Upper lobe of right lung (tissue), 1 donor: Measurements from ENCODE around the gene PPM1H. TPM values are rescaled to one million over a fixed set of nuclear protein-coding genes. Genes with fewer than 3 reads are reported as not detected.
A peak's percentile ranks its signal among the peaks of the same experiment; 100 is the strongest.

Source experiments
- ATAC-seq: fragments of 200-7000 bp; cut with Tn5 transposase; one replicate; pipeline ENCODE4 v1.9.1; 2020; ENCODE audit warnings: mild to moderate bottlenecking, moderate library complexity
- DNase-seq: peaks from one replicate; pipeline ENCODE4 v3.0.0-alpha.2; 2020
- H3K27ac ChIP-seq: fragments of 200-600 bp; one replicate; pipeline ENCODE4 v1.8.0; 2022
- H3K27me3 ChIP-seq: fragments of 200-600 bp; one replicate; pipeline ENCODE4 v1.8.0; 2022; ENCODE audit warnings: mild to moderate bottlenecking
- H3K36me3 ChIP-seq: fragments of 200-600 bp; one replicate; pipeline ENCODE4 v1.8.0; 2022
- H3K4me1 ChIP-seq: fragments of 200-600 bp; one replicate; pipeline ENCODE4 v1.8.0; 2022
- H3K4me3 ChIP-seq: fragments of 200-600 bp; one replicate; pipeline ENCODE4 v1.8.0; 2022; ENCODE audit warnings: mild to moderate bottlenecking
- H3K9me3 ChIP-seq: fragments of 200-600 bp; one replicate; pipeline ENCODE4 v1.8.0; 2022
- intact Hi-C: fragments of 100-400 bp; cut with DNase I; formaldehyde crosslinking; loops from one replicate; pipeline ENCODE4 v1.11.0; 2022
- total RNA-seq: library from RNA; stranded (reverse); fragmentation: NEBNext Ultra II Directional; extraction: Animal tissue kit (Norgen Biotek cat#: 25700); gene quantifications from one replicate; pipeline ENCODE4 v1.2.1, GENCODE V29; 2021
- TF ChIP-seq, protein P1 (sequence below): fragments of 200-600 bp; IDR thresholded peaks from one replicate; pipeline ENCODE4 v1.8.0; 2022; ENCODE audit warnings: antibody characterized with exemption
- donor health status: DM: no; HTN: yes; CAD: no; lungs with severe emphysema.

The PPM1H gene
- total RNA-seq, 1 donor from 2014 or later: 8.0 TPM

DNA sequence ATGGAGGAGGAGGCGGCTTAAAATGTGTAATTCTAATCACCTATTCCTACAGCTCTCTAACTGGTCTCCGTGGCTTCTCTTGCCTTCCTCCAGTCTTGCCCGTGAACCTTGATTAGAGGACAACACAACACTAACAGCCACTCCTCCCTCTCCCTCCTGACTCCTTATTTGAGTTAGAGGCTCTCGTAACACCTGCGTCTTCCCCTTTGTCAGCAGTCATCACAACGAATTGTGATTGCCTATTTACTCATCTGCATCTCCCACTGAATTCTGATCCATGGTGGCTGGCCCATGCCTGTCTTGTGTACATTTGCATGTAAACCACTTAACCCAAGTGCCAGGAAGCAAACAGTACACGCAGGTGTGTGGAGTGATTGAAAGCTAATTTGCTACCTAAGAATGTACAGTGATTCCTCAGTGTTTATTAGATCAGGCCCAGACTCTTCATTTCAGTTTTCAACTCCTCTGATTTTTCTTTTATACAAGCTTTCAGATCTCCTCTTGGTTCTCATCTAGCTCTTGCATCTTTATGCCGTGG is 313.8 kb downstream of the PPM1H start:
- ATAC-seq (peak; percentile 40), DNase-seq (no peak)
- intact Hi-C loops: no loop called here
- TF ChIP-seq, protein P1, sequence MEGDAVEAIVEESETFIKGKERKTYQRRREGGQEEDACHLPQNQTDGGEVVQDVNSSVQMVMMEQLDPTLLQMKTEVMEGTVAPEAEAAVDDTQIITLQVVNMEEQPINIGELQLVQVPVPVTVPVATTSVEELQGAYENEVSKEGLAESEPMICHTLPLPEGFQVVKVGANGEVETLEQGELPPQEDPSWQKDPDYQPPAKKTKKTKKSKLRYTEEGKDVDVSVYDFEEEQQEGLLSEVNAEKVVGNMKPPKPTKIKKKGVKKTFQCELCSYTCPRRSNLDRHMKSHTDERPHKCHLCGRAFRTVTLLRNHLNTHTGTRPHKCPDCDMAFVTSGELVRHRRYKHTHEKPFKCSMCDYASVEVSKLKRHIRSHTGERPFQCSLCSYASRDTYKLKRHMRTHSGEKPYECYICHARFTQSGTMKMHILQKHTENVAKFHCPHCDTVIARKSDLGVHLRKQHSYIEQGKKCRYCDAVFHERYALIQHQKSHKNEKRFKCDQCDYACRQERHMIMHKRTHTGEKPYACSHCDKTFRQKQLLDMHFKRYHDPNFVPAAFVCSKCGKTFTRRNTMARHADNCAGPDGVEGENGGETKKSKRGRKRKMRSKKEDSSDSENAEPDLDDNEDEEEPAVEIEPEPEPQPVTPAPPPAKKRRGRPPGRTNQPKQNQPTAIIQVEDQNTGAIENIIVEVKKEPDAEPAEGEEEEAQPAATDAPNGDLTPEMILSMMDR: no peak
- no peaks in the 10 kb centered on the region for H3K27me3 ChIP-seq
- H3K36me3 ChIP-seq: no peaks in the 10 kb centered on the region
- H3K4me1 ChIP-seq: no peaks in the 10 kb centered on the region
- no peak overlapping the region for H3K4me3 ChIP-seq
- H3K9me3 ChIP-seq: no peaks in the 10 kb centered on the region
- no peak overlapping the region for H3K27ac ChIP-seq

- no peak overlapping the region for H3K4me3 ChIP-seq
- no peak overlapping the region for H3K27ac ChIP-seq
- DNase-seq (no peak), ATAC-seq (no peak)
- no peaks in the 10 kb centered on the region for H3K4me1 ChIP-seq
- intact Hi-C loops: no loop called here
- TF ChIP-seq, protein P1: no peak
- H3K9me3 ChIP-seq: no peaks in the 10 kb centered on the region
- H3K36me3 ChIP-seq: no peaks in the 10 kb centered on the region
- no peaks in the 10 kb centered on the region for H3K27me3 ChIP-seq
Observed at GRCh38 chr12:62618930-62619329, 316.0 kb downstream of the PPM1H start.

DNA sequence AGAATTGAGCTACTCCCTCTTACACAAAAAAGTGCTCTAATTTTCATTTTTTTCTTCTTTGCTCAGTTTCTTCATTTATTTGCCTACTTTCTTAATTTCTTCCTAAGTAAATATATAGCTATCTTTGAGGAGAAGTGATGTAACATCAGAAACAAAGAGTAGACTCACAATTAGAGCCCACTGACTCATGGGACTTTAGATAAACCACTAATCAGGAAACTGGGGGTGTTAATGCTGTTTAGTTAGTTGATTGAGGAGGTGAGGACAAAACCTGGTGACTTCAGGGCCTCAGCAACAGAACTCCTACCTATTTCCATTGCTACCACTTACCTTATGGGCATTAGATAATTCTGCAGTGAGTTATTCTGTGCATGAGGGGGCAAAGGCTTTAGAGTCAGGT is 316.6 kb downstream of the PPM1H start:
- ATAC-seq (no peak), DNase-seq (no peak)
- H3K27ac ChIP-seq: no peak overlapping the region
- H3K4me3 ChIP-seq: no peak overlapping the region
- no peaks in the 10 kb centered on the region for H3K27me3 ChIP-seq
- TF ChIP-seq, protein P1: no peak
- H3K36me3 ChIP-seq: no peaks in the 10 kb centered on the region
- intact Hi-C loops: no loop called here
- no peaks in the 10 kb centered on the region for H3K4me1 ChIP-seq
- H3K9me3 ChIP-seq: no peaks in the 10 kb centered on the region

DNA sequence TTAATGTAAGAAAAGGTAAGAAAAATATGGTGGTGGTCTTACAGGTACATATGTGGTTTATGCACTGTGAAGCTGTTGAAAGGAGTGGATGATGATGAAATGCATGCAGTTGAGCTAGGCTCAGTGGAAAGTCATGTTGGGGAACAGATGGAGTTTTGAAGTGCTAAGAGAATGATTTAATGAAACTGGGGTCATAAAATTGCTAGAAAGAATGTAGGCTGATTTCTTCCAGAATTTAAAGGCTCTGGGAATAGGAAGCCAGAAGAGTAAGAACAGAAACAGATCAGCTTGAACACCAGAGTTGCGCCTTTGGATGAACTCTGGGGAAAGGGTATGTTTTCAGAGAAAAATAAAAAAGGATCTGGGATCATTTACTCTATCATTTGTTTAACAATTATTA is 321.9 kb downstream of the PPM1H start:
- intact Hi-C loops: no loop called here
- Histone ChIP-seq H3K4me1 (no peaks in the 10 kb centered on the region), H3K27me3 (no peaks in the 10 kb centered on the region), H3K27ac (no peak overlapping the region), H3K9me3 (no peaks in the 10 kb centered on the region), H3K36me3 (no peaks in the 10 kb centered on the region), H3K4me3 (no peak overlapping the region)
- TF ChIP-seq, protein P1: no peak
- ATAC-seq: no peak
- DNase-seq: no peak

- Histone ChIP-seq H3K27ac (no peak overlapping the region), H3K36me3 (no peaks in the 10 kb centered on the region), H3K9me3 (no peaks in the 10 kb centered on the region), H3K4me1 (peaks cover 19% of the 10 kb centered on the region), H3K27me3 (no peaks in the 10 kb centered on the region), H3K4me3 (no peak overlapping the region)
- no peak for ATAC-seq
- no peak for DNase-seq
- TF ChIP-seq, protein P1: no peak
- intact Hi-C loops: no loop called here
Observed at GRCh38 chr12:62606654-62607053, 328.3 kb downstream of the PPM1H start.

- no peak overlapping the region for H3K4me3 ChIP-seq
- intact Hi-C loops: no loop called here
Observed at GRCh38 chr12:62605981-62606380, 329.0 kb downstream of the PPM1H start.

More at GRCh38 chr12:62605981-62606380, 329.0 kb downstream of the PPM1H start:
- TF ChIP-seq, protein P1: no peak
- no peaks in the 10 kb centered on the region for H3K36me3 ChIP-seq
- H3K27ac ChIP-seq: no peak overlapping the region
- ATAC-seq: no peak
- H3K27me3 ChIP-seq: no peaks in the 10 kb centered on the region
- H3K4me1 ChIP-seq: peaks cover 20% of the 10 kb centered on the region
- no peak for DNase-seq
- H3K9me3 ChIP-seq: no peaks in the 10 kb centered on the region
